GM18502 (cell line): Measurements from ENCODE around the gene HOXD11.

ENCODE experiments used
- ATAC-seq: cut with Tn5 transposase; IDR thresholded peaks from one replicate; pipeline ENCODE4 v1.9.1; 2021; ENCODE audit warnings: mild to moderate bottlenecking; ENCODE audit not compliant: unreplicated experiment, poor library complexity

HOXD11 gene

DNA sequence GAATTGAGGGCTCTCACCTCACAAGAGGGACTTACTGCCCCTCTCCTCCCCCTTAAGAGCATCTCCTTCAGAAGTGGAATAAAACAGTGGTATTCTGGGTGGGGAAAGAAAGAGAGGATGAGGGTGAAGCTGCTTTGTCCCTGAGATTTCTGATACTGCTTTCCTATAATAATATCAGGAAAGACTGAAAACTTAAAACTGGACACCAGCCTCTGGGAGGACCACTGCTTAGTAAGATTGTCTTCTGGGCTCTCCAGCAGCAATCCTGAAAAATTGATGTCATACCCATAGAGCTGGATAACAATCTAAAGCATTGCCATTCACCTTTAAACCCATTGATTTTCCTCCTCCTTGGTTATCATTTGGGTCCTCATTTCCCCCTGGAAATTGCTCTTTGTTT is 39.6 kb downstream of the HOXD11 start:
- ATAC-seq, result no peak

DNA sequence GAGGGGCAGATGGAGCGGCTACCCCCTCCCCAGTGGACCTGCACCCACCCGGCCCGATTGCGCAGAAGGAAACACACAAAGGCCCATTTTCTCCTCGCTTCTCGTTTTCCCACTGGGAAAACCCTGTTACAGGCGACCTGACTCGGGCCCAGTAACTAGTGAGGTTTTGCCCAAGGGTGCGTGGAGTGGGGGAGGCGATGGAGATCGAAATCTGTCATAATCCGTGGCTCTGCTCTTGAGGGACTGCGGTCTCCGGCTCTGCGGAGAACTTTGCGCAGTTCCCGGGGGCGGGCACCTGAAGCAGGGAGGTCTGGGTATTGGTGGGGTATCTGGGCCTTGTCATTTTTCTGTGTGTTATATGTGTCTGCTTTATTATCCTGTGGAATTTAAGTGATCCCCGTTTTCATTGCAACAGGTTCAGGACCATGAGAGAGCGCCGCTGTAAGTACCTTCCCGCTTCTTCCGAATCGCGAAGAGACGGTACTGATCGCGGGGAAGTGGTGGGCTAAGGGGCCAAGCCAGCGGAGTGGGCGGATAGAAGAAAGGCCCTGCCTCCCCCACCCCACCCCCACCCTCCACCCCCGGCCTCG is 40.2 kb downstream of the HOXD11 start:
- no peak for ATAC-seq

- no peak for ATAC-seq
These were observed 40.9 kb downstream of the HOXD11 start for GRCh38 chr2:176147800-176148496.

- ATAC-seq, result no peak
These were observed 41.8 kb downstream of the HOXD11 start for GRCh38 chr2:176148751-176149421.

- no peak for ATAC-seq
These were observed 42.4 kb downstream of the HOXD11 start for GRCh38 chr2:176149481-176149938.

GRCh38 chr2:176149939-176150583 is 43.0 kb downstream of the HOXD11 start:
- ATAC-seq, result no peak

DNA sequence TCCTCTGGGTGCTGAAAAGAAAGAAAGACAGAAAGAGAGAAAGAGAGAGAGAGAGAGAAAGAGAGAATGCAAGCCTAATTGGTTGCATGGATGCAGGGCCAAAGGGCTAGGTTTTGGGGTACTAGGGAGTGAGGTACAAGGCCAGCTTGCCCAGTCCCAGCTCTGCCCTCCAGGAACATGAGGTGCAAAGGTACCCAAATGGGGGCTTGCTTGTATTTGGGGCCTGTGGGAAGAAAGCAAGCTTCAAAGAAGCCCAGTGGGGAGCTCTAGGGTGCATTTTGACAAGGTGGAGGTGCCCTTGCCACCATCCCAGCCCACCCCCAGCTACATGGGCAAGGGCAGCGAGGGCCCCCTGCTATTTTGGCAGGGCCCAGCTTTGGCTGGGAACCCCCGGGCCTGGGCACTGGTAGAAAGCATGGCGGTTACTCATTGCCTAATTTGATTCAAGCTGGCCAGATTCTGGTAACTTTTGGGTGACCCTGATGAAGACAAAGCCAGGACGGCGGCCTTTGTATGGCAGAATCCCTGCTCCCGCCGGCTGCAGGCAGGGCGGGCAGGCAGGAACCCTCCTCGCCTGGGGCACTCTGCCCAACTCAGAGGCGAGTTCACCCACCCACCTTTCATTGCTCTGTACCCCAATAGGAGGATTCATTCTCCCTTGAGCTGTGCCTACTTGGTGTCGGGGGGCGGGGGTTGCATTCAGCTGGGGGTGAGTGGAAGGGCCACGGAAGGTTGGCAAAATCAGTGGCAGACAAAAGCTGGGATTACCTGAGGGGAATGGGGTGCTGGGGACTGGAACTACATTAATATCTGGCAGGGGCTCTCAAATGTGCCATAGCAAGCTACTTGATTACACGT is 43.7 kb downstream of the HOXD11 start:
- no peak for ATAC-seq

- no peak for ATAC-seq
These were observed 44.6 kb downstream of the HOXD11 start, which contains the start of gene HOXD4 for GRCh38 chr2:176151442-176152287. TSS of gene HOXD4 (plus strand) at chr2:176151550. CDS start at chr2:176151634, 84 bp downstream.

- ATAC-seq, result no peak
These were observed 45.5 kb downstream of the HOXD11 start for GRCh38 chr2:176152350-176153181.

- no peak for ATAC-seq
These were observed 47.6 kb downstream of the HOXD11 start for GRCh38 chr2:176154576-176155252.

DNA sequence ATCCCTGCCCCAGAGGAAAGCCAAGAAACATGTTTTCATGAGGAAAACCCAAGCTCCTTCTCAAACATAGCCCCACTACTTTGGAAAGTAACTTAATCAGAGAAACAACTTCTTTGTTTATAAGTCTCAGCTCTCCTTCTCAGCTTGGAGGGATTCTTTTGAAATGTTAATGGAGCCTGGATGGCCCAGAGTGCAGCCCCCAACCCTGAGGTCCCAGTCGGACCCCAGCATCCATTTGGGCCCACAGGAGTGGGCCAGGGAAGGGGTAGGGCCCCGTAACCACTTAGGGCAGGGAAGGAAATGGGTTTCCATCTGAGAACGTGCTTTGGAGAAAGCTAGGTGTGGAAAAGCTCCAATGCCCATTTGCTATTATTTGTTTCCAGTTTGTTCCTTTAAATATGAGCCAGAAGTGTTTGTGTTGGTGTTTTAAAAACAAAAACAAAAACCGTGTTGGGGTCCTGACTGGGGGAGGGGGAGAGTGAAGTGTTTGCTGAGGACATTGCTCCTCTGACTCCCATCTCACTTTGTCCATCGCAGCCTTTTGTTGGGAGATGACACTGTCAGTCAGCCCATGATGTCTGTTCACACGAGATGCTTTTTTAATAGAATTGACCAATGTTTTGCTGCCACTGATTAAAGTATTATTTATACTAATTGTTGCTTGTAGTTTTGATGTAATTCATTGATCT is 48.4 kb downstream of the HOXD11 start:
- ATAC-seq, result no peak

DNA sequence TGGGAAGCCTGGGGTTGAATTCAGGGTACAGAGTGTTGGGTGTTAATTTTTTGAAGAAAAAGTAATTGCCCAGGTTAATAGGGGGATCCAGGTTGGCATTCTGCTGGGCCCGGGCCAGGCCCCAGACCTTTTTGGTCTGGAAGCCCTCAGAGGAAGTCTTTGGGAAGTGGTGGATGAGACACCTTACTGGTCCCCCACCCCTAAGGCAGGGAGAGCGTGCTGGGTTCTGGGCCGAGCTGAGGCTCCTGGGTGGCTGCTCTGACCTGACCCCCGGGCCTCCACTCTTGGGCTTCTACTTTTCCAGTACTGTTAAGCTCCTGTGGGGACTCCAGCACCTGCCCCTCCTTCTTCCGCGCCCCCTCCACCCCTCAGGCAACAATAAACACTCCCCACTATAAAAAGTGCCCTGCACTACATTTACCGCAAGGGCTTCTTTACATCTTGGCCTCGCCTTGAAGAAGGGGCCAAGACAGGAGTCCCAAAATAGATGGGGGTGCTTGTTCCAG is 49.3 kb downstream of the HOXD11 start:
- no peak for ATAC-seq

- ATAC-seq, result no peak
These were observed 49.9 kb downstream of the HOXD11 start, which contains the start of gene HOXD3 for GRCh38 chr2:176156807-176157498. TSS of gene HOXD3 (plus strand) at chr2:176157307. CDS start at chr2:176169115, 11,808 bp downstream.

DNA sequence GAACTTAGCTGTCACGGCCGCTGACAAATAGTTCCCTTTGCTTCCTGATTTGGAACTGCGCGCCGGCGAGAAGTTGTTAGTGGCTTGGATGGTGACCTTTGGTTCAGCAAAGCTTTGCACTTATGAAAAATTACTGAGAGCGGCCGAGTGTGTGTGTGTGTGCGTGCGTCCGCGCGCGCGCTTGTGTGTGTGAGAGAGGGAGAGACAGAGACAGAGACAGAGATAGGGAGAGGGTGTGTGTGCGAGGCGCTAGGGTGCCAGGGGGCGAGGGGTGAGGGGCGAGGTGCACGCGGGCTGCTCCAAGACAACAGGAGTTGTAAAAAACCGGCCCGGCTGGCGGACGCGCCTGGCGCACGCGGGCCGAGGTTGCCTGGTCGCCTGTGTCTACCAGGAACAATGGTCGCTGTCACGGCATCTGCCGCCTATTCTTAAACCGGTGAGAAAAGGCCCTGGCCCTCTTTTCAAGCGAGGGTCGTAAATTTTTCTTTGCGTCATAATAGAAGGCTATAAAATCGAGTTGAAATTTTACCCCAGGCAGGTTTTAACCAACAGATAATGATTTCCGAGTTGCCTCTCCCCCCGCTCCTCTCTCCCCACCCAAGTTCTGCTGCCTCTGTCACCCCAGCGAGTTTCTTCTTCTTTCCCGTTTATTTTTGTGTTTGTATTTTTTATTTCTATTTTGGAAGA is 50.6 kb downstream of the HOXD11 start:
- ATAC-seq, result no peak

DNA sequence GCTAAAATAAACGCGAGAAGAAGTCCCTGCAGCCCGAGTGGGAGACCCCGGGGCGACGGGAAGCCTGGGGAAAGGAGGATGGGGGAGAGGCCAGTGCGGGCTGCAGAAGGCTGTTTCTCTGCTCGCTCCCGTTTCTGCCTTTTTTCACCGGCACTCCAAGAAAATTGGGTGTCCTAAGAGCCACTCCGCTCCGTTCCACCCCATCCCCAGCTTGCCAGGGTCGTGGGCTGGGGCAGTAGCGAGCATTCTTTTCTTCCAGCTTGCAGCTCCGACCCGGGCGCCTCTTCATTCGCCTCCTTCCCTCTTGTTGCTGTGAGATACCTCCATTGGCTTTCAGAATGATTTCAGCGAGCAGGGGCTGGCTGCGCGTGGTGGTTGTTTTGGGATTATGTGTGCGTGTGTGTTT is 51.1 kb downstream of the HOXD11 start:
- no peak for ATAC-seq
